HG02571 (cell line): ENCODE measurements around the gene ZXDC.

ENCODE experiments used
- ATAC-seq: cut with Tn5 transposase; IDR thresholded peaks from one replicate; pipeline ENCODE4 v1.9.1; 2021; ENCODE audit warnings: mild to moderate bottlenecking, moderate library complexity; ENCODE audit not compliant: unreplicated experiment

The ZXDC gene

GRCh38 chr3:126490619-126491018, 14.9 kb upstream of the ZXDC start:
- no peak for ATAC-seq

- ATAC-seq, result no peak
These were observed 13.3 kb upstream of the ZXDC start for GRCh38 chr3:126488886-126489569.

GRCh38 chr3:126488185-126488584, 12.5 kb upstream of the ZXDC start:
- ATAC-seq, result no peak

GRCh38 chr3:126487151-126487771, 11.6 kb upstream of the ZXDC start:
- ATAC-seq, result no peak

GRCh38 chr3:126486360-126486847, 10.7 kb upstream of the ZXDC start:
- ATAC-seq, result no peak

- no peak for ATAC-seq
These were observed 10.3 kb upstream of the ZXDC start for GRCh38 chr3:126485956-126486355.

- no peak for ATAC-seq
These were observed 9.6 kb upstream of the ZXDC start for GRCh38 chr3:126485176-126485897.

GRCh38 chr3:126484662-126485061, 9.0 kb upstream of the ZXDC start:
- no peak for ATAC-seq

GRCh38 chr3:126484148-126484547, 8.5 kb upstream of the ZXDC start:
- ATAC-seq, result no peak

GRCh38 chr3:126483321-126483761, 7.7 kb upstream of the ZXDC start:
- no peak for ATAC-seq

GRCh38 chr3:126482503-126483255, 7.0 kb upstream of the ZXDC start:
- ATAC-seq, result no peak

- no peak for ATAC-seq
These were observed 6.3 kb upstream of the ZXDC start for GRCh38 chr3:126481808-126482502.

- ATAC-seq, result no peak
These were observed 5.2 kb upstream of the ZXDC start for GRCh38 chr3:126480861-126481260.

- ATAC-seq, result no peak
These were observed 4.5 kb upstream of the ZXDC start for GRCh38 chr3:126480206-126480605.

GRCh38 chr3:126479642-126480041, 4.0 kb upstream of the ZXDC start:
- no peak for ATAC-seq

- no peak for ATAC-seq
These were observed 3.1 kb upstream of the ZXDC start for GRCh38 chr3:126478581-126479310.

- no peak for ATAC-seq
These were observed 1.3 kb upstream of the ZXDC start for GRCh38 chr3:126477061-126477380.

GRCh38 chr3:126476166-126477060, 722 bp upstream of the ZXDC start:
- ATAC-seq, result peak; percentile 18
